ENCODE measurements around the gene HBS1L.

Gene HBS1L

DNA sequence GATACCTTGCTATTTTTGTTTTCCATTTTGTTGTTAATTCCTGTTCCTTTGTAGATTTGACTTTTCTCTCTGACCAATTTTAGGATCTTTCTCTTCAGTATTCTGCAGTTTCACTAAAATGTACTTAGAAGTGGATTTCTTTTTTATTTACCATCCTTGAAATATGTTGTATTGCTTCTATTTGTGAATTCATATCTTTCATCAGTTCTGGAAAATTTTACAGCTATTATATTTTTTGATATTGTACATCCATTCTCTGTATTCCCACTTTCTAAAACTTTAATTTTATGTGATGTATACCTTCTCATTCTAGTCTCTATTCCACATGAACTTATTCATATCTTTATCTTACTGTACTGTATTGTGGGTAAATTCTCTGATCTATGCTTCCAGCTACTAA is 95.0 kb downstream of the HBS1L start:
- Histone ChIP-seq H4K20me1 (ENCODE audit: control insufficient read depth, insufficient read depth, low read depth, low read length) (no peaks in the 10 kb centered on the region), H3K9me3 (ENCODE audit: control insufficient read depth, insufficient read depth, low read length) (no peaks in the 10 kb centered on the region), H3K36me3 (ENCODE audit: control insufficient read depth, low read length) (peaks cover 19% of the 10 kb centered on the region), H3K4me1 (ENCODE audit: control insufficient read depth, low read length) (no peaks in the 10 kb centered on the region), H3K79me2 (ENCODE audit: control insufficient read depth, low read length) (no peaks in the 10 kb centered on the region), H3F3A (ENCODE audit: control insufficient read depth, insufficient read depth) (0 out of 2 replicates have a peak, but pooled peaks cover 3% of the 10 kb centered on the region), H3K27me3 (ENCODE audit: control insufficient read depth, low read length) (no peaks in the 10 kb centered on the region), H3K4me3 (ENCODE audit: low read length) (no peak overlapping the region), H3K9me2 (replicated peaks; ENCODE audit: control insufficient read depth, low read length) (no peaks in the 10 kb centered on the region), H3K27ac (ENCODE audit: low read depth, low read length) (no peak overlapping the region), H3K4me2 (ENCODE audit: low read length) (no peak overlapping the region)
- no peak for TF ChIP-seq EZH2phosphoT487 (IDR thresholded peaks at IDR 0.05; ENCODE audit: borderline replicate concordance, low read length)
- TF ChIP-seq, protein P1, sequence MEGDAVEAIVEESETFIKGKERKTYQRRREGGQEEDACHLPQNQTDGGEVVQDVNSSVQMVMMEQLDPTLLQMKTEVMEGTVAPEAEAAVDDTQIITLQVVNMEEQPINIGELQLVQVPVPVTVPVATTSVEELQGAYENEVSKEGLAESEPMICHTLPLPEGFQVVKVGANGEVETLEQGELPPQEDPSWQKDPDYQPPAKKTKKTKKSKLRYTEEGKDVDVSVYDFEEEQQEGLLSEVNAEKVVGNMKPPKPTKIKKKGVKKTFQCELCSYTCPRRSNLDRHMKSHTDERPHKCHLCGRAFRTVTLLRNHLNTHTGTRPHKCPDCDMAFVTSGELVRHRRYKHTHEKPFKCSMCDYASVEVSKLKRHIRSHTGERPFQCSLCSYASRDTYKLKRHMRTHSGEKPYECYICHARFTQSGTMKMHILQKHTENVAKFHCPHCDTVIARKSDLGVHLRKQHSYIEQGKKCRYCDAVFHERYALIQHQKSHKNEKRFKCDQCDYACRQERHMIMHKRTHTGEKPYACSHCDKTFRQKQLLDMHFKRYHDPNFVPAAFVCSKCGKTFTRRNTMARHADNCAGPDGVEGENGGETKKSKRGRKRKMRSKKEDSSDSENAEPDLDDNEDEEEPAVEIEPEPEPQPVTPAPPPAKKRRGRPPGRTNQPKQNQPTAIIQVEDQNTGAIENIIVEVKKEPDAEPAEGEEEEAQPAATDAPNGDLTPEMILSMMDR (IDR thresholded peaks at IDR 0.05; ENCODE audit: low read depth, low read length, poor library complexity, severe bottlenecking), result no peak

DNA sequence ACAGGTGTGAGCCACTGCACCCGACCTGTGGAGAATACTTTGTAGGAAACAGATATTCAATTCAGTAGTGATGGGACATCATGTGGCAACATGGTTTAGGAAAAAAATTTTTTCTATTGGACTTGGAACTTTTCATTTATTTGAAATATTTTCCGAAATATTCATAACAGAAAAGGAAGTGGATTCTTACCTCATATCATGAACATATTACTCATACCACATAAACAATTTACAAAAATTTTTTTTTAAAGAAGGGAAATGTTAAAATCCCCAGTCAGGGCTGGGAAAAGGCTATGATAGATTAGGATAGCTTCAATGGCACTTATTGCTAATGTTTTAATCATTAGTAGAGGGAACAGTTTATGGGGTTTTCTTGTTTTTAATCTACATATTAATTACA is 97.9 kb downstream of the HBS1L start:
- H3K4me2 ChIP-seq (ENCODE audit: low read length), result no peak overlapping the region
- no peaks in the 10 kb centered on the region for H3K36me3 ChIP-seq (ENCODE audit: control insufficient read depth, low read length)
- no peaks in the 10 kb centered on the region for H4K20me1 ChIP-seq (ENCODE audit: control insufficient read depth, insufficient read depth, low read depth, low read length)
- no peak overlapping the region for H3K4me3 ChIP-seq (ENCODE audit: low read length)
- H3K27ac ChIP-seq (ENCODE audit: low read depth, low read length), result no peak overlapping the region
- no peaks in the 10 kb centered on the region for H3K9me3 ChIP-seq (ENCODE audit: control insufficient read depth, insufficient read depth, low read length)
- no peak for TF ChIP-seq EZH2phosphoT487 (IDR thresholded peaks at IDR 0.05; ENCODE audit: borderline replicate concordance, low read length)
- TF ChIP-seq, protein P1 (IDR thresholded peaks at IDR 0.05; ENCODE audit: low read depth, low read length, poor library complexity, severe bottlenecking), result no peak
- H3F3A ChIP-seq (ENCODE audit: control insufficient read depth, insufficient read depth), result 0 out of 2 replicates have a peak, but pooled peaks cover 3% of the 10 kb centered on the region
- 0 out of 2 replicates have a peak, but pooled peaks cover 2% of the 10 kb centered on the region for H3K27me3 ChIP-seq (ENCODE audit: control insufficient read depth, low read length)
- H3K79me2 ChIP-seq (ENCODE audit: control insufficient read depth, low read length), result no peaks in the 10 kb centered on the region
- H3K9me2 ChIP-seq (replicated peaks; ENCODE audit: control insufficient read depth, low read length), result no peaks in the 10 kb centered on the region
- H3K4me1 ChIP-seq (ENCODE audit: control insufficient read depth, low read length), result no peaks in the 10 kb centered on the region

DNA sequence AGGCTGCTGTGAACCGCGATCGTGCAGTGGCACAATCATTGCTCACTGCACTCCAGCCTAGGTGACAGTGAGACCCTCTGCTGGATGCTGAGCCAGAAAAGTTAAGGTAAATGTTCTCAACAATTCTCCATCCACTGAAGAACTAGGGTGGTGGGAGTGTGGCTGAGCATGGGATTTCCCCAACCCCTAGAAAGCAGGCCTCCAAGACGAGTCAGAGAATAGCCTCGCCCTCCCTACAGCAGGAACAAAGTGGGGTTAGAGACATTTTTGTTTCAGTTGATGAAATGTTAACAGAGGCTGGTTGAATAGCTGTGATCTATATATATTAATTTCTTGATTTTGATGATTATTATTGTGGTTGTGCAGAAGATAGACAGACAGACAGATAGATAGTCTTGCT is 98.6 kb downstream of the HBS1L start:
- Histone ChIP-seq H3K27ac (ENCODE audit: low read depth, low read length) (no peak overlapping the region), H3K79me2 (ENCODE audit: control insufficient read depth, low read length) (no peaks in the 10 kb centered on the region), H3K9me3 (ENCODE audit: control insufficient read depth, insufficient read depth, low read length) (no peaks in the 10 kb centered on the region), H3F3A (ENCODE audit: control insufficient read depth, insufficient read depth) (0 out of 2 replicates have a peak, but pooled peaks cover 3% of the 10 kb centered on the region), H3K36me3 (ENCODE audit: control insufficient read depth, low read length) (no peaks in the 10 kb centered on the region), H3K4me3 (ENCODE audit: low read length) (no peak overlapping the region), H3K4me1 (ENCODE audit: control insufficient read depth, low read length) (no peaks in the 10 kb centered on the region), H3K27me3 (ENCODE audit: control insufficient read depth, low read length) (0 out of 2 replicates have a peak, but pooled peaks cover 2% of the 10 kb centered on the region), H3K4me2 (ENCODE audit: low read length) (no peak overlapping the region), H3K9me2 (replicated peaks; ENCODE audit: control insufficient read depth, low read length) (no peaks in the 10 kb centered on the region), H4K20me1 (ENCODE audit: control insufficient read depth, insufficient read depth, low read depth, low read length) (no peaks in the 10 kb centered on the region)
- TF ChIP-seq, protein P1 (IDR thresholded peaks at IDR 0.05; ENCODE audit: low read depth, low read length, poor library complexity, severe bottlenecking), result no peak
- TF ChIP-seq EZH2phosphoT487 (IDR thresholded peaks at IDR 0.05; ENCODE audit: borderline replicate concordance, low read length), result no peak
